ENCODE results near the gene ARHGAP10. TPM values are rescaled to one million over a fixed set of nuclear protein-coding genes. Genes with fewer than 3 reads are reported as not detected.
A peak's percentile ranks its signal among the peaks of the same experiment; 100 is the strongest.

Gene ARHGAP10
- total RNA-seq, 4 donors from 2014 or later = 131 to 217 (median 206) TPM

DNA sequence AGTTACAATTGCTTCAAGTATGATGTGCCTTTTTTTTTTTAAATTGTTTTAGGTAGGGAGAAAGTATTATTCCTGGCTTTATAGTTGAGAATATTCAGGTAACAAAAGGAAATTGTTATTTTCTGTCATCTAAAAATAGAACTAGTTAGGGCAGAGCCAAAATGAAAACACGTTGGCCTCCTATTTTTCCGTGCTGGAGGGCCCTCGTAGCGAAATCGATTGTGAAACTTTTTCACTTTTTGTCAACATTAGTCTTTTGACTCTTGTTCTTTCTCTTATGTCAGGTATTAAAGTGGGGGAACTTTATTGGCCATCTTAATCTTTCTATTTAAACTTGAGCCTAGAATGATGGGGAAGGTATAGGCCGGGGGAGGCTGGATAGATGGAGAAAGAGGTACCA lies 104.9 kb downstream of the ARHGAP10 start:
- Histone ChIP-seq H3K27ac (peak overlapping the region; percentile 1 to 90 (median 30)), H3K36me3 (no peaks in the 10 kb centered on the region), H3K27me3 (no peaks in the 10 kb centered on the region), H3K4me1 (peaks cover 0 to 73% (median 21%) of the 10 kb centered on the region in 4 donors), H3K9me3 (no peaks in the 10 kb centered on the region), H3K4me3 (no peak overlapping the region)
- TF ChIP-seq, protein P1, sequence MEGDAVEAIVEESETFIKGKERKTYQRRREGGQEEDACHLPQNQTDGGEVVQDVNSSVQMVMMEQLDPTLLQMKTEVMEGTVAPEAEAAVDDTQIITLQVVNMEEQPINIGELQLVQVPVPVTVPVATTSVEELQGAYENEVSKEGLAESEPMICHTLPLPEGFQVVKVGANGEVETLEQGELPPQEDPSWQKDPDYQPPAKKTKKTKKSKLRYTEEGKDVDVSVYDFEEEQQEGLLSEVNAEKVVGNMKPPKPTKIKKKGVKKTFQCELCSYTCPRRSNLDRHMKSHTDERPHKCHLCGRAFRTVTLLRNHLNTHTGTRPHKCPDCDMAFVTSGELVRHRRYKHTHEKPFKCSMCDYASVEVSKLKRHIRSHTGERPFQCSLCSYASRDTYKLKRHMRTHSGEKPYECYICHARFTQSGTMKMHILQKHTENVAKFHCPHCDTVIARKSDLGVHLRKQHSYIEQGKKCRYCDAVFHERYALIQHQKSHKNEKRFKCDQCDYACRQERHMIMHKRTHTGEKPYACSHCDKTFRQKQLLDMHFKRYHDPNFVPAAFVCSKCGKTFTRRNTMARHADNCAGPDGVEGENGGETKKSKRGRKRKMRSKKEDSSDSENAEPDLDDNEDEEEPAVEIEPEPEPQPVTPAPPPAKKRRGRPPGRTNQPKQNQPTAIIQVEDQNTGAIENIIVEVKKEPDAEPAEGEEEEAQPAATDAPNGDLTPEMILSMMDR (IDR thresholded peaks at IDR 0.05) = no peak
- peak in 1 of 2 donors; percentile 38 for TF ChIP-seq EP300 (IDR thresholded peaks at IDR 0.05)
- no peak for DNase-seq (ENCODE audit: low spot score in 2 of 2)
- WGBS, 2 donors = 73 to 76% methylated on average over 6 of the region's 6 CpGs

DNA sequence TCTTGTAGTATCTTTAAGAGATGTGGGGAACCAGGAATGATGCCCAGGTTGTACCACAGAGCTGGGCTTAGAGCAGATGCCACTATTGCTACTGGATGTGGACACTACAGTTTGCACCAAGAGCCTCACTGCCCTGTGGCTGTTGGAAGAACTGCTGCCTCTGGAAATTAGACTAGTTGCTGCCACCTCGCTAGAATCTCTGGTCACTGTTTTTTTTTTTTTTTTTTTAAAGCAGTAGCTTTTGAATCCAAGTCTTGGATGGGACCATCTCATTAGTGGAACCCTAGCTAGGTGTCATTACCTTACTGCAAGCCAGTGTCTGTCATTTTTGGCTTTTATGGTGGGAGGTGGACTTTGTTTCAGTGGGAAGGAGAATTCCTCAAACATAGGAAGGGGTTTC lies 105.5 kb downstream of the ARHGAP10 start:
- Histone ChIP-seq H3K4me1 (peaks cover 0 to 73% (median 18%) of the 10 kb centered on the region in 4 donors), H3K9me3 (no peaks in the 10 kb centered on the region), H3K36me3 (no peaks in the 10 kb centered on the region), H3K4me3 (no peak overlapping the region), H3K27ac (peak overlapping the region in 3 of 4 donors; percentile 15 to 90 (median 42)), H3K27me3 (no peaks in the 10 kb centered on the region)
- TF ChIP-seq POLR2A (IDR thresholded peaks at IDR 0.05) = no peak
- TF ChIP-seq, protein P1 (IDR thresholded peaks at IDR 0.05) = peak in 1 of 5 experiments; percentile 21
- WGBS, 2 donors = 56 to 70% methylated on average over 1 of the region's 1 CpG
- DNase-seq (ENCODE audit: low spot score in 2 of 2) = no peak

DNA sequence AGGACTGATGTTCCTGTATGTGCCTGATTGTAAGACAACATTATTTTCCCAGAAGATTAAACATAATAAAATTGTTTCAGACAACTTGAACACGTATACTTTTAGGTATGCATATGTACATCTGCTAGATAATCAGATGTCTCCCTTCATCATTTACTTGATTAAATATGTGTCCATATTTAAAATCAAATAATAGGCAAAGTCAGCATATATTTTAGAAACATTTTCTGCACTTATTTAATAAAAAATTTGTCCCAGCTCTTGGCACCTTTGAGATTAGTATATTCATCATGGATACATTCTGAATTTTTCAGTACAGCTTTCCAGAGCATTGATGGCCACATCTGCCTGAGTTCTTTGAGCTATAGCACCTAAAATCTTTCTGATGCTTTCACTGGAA lies 106.0 kb downstream of the ARHGAP10 start:
- DNase-seq (ENCODE audit: low spot score in 2 of 2) = no peak
- TF ChIP-seq EP300 (IDR thresholded peaks at IDR 0.05) = no peak
- TF ChIP-seq, protein P1 (IDR thresholded peaks at IDR 0.05) = no peak
- no peak for TF ChIP-seq POLR2A (IDR thresholded peaks at IDR 0.05)
- H3K27ac ChIP-seq = peak overlapping the region in 2 of 4 donors; percentile 42 to 90
- H3K4me3 ChIP-seq = no peak overlapping the region
- peaks cover 0 to 75% (median 18%) of the 10 kb centered on the region in 4 donors for H3K4me1 ChIP-seq
- WGBS, 2 donors = 88 to 89% methylated on average over 1 of the region's 1 CpG
- no peaks in the 10 kb centered on the region for H3K9me3 ChIP-seq
- H3K27me3 ChIP-seq = no peaks in the 10 kb centered on the region
- H3K36me3 ChIP-seq = no peaks in the 10 kb centered on the region

DNA sequence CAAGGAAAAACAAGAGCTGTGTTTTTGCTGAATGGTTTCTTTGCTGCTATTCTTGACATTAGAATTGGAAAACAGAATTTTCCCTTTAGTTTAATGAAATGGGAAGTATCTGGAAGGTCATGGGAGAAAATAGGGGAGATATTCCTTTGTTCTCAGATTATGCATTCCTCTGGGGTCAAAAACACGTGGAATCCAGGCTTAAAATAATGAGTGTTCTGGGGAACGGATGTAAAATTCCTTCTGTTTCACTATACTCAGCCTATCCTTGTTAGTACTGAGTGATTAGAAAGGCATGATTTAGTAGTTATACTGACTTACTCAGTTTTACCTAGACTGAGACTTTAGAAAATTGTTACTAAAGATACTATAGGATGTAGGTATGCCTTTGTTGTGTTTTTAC lies 107.3 kb downstream of the ARHGAP10 start:
- H3K27me3 ChIP-seq = no peaks in the 10 kb centered on the region
- peaks cover 0 to 79% (median 18%) of the 10 kb centered on the region in 4 donors for H3K4me1 ChIP-seq
- H3K27ac ChIP-seq = peak overlapping the region in 3 of 4 donors; percentile 32 to 74 (median 73)
- TF ChIP-seq, protein P1 (IDR thresholded peaks at IDR 0.05) = no peak
- TF ChIP-seq EP300 (IDR thresholded peaks at IDR 0.05) = no peak
- H3K4me3 ChIP-seq = no peak overlapping the region
- H3K36me3 ChIP-seq = no peaks in the 10 kb centered on the region
- no peak for DNase-seq (ENCODE audit: low spot score in 2 of 2)
- no peaks in the 10 kb centered on the region for H3K9me3 ChIP-seq
- 19 to 28% methylated on average over 2 of the region's 2 CpGs for WGBS, 2 donors

DNA sequence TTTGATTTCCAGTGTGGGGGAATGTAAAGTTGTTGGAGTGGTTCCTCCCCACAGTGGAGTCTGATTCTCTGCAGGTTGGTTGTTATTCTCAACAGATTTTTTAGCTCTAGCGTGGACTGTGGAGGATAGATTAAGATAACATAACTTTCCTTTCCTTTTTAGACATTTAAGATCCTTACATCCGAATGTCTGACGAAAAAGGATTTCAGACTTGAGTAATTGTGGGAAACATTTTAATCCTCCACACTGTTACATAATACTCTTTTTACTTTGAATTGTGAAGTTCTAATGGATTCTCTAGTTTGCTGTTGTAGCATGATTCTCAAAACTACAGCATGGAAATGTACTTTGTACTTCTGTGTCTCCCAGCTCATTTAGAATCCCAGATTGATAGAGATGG lies 107.8 kb downstream of the ARHGAP10 start:
- TF ChIP-seq, protein P1 (IDR thresholded peaks at IDR 0.05) = no peak
- TF ChIP-seq EP300 (IDR thresholded peaks at IDR 0.05) = no peak
- TF ChIP-seq POLR2A (IDR thresholded peaks at IDR 0.05) = no peak
- Histone ChIP-seq H3K4me1 (peaks cover 0 to 83% (median 18%) of the 10 kb centered on the region in 4 donors), H3K9me3 (no peaks in the 10 kb centered on the region), H3K4me3 (no peak overlapping the region), H3K27ac (peak overlapping the region in 2 of 4 donors; percentile 73 to 74), H3K27me3 (no peaks in the 10 kb centered on the region), H3K36me3 (no peaks in the 10 kb centered on the region)
- no peak for DNase-seq (ENCODE audit: low spot score in 2 of 2)
- 73 to 76% methylated on average over 3 of the region's 3 CpGs for WGBS, 2 donors
